NCI-H524 treated with DMSO at 0.1 percent for 48 hours (cell line): Measurements from ENCODE around the gene ZSWIM1.
"Not testable (repeated sequence)": the region's sequence is repeated elsewhere in the genome, so short reads cannot be mapped to it uniquely, and the experiment has no call there.

ENCODE experiments used
- DNase-seq: peaks from one replicate; lab custom pipeline; 2025; lab: John Stamatoyannopoulos, UW

The ZSWIM1 gene

DNA sequence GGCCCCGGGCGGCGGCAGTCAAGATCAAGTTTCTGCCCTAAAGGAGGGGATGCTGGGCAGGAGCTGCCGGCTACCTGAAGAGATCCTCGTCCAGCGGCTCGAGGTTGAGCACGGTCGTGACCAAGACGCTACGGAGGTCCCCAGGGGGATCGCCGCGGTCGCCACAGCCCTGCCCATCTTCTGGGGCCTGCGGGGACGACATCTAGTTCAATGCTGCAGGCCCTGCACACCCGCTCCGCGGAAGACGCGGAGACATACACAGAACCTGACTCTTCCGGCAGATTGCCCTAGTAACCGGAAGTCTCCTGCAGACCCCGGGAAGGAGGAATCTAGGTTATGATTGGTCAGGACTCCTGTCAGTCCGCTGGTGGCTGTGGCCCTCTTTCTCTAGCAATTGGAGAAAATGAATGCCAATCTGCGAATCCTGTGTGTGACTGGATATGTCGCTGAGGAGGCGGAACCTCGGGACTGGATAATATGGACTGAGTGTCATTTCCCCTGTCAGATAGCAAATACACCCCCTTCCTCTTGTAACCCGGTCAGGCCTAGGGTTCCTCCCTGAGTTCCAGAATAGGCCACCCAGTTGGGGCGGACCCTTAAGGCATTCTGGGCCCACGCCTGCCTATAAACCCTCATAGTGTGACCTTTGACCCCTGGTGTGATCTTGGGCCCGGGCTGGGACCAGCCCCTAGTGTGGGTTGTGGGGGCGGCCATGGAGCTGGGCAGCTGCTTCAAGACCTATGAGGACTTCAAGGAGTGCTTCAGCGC, 23.7 kb upstream of the ZSWIM1 start, which contains the start of the genes ACOT8 and ZSWIM3:
ACOT8 (minus strand) TSS at position 279 of the 768 bp plus-strand sequence; CDS start at position 202, 77 bp downstream.
ZSWIM3 (plus strand) TSS at position 501 of the 768 bp plus-strand sequence; CDS start at position 713, 212 bp downstream.
- peak; percentile 96 for DNase-seq

DNA sequence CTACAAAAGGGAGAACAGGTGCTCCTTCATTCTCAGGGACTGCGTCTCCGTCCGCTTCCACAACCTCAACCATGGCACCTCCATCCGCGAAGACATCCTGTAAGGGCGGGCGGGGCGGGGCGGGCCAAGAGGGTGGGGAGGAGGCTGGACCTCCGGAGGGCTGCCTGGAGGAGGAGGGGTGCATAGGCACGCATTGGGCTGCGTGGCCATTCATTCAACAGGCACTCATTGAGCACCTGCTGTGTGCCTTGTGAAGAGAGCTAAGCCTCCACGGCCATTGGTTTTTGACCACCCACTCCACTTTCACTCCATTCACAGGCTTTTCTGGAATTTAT, 23.2 kb upstream of the ZSWIM1 start:
- DNase-seq: no peak

DNA sequence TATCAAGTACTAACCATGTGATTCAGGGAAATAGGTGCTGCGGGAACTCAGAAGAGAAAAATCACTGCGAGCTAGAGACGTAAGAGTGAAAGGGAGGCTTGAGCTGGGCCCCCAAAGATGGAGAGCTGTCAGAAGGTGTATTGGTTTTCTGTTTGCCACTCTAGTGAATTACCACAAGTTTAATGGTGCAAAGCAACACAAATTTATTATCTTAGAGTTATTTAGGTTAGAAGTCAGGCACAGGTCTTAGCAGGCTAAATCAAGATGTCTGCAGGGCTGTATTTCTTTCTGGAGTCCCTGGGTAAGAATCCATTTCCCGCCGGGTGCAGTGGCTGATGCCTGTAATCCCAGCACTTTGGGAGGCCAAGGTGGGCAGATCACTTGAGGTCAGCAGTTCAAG, 21.1 kb upstream of the ZSWIM1 start:
- no peak for DNase-seq

DNA sequence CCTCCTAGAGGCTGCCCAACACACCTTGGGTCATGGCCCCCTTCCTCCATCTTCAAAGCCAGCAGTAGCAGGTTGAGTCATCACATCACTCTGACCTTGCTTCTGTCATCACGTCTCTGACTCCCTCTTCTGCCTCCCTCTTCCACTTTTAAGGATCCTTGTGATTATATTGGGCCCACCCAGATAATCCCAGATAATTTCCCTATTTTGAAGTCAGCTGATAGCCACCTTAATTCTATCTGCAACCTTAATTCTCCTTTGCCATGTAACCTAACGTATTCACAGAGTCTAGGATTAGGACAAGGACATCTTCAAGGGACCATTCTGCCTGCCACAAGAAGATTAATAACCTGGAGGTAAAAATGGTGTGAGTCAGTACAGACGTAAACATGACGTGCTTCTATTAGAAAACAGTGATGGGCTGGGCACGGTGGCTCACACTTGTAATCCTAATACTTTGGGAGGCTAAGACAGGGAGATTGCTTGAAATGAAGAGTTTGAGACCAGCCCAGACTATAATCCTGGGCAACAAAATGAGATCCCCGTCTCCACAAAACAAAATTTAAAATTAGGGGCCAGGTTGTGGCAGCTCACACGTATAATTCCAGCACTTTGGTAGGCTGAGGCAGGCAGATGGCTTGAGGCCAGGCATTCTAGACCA, 20.3 kb upstream of the ZSWIM1 start:
- no peak for DNase-seq

DNA sequence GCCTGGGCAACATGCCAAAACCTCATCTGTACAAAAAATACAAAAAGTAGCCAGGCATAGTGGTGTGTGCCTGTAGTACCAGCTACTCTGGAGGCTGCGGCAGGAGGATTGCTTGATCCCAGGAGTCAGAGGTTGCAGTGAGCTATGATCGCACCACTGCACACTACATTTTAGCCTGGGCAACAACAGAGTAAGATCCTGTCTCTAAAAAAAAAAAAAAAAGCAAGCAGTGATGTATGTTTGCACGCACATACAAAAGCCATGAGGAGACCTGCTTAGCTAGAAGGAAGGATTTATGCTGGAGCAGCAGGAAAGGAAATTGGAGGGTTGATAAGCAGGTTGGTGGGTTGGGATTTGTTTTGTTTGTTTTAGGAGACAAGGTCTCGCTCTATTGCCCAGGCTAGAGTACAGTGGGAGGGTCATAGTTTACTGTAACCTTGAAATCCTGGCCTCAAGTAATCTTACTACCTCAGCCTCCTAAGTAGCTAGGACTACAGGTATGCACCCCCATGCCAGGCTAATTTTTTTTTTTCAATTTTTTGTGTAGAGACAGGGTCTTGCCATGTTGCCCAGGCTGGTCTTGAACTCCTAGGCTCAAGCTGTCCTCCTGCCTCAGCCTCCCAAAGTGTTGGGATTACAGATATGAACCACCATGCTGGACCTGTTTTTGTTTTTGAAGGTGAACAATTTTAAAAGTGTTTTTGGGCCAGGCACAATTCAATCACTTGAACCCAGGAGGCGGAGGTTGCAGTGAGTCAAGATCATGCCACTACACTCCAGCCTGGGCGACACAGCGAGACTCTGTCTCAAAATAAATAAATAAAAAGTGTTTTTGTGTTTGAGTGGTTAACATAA, 19.6 kb upstream of the ZSWIM1 start:
- no peak for DNase-seq

DNA sequence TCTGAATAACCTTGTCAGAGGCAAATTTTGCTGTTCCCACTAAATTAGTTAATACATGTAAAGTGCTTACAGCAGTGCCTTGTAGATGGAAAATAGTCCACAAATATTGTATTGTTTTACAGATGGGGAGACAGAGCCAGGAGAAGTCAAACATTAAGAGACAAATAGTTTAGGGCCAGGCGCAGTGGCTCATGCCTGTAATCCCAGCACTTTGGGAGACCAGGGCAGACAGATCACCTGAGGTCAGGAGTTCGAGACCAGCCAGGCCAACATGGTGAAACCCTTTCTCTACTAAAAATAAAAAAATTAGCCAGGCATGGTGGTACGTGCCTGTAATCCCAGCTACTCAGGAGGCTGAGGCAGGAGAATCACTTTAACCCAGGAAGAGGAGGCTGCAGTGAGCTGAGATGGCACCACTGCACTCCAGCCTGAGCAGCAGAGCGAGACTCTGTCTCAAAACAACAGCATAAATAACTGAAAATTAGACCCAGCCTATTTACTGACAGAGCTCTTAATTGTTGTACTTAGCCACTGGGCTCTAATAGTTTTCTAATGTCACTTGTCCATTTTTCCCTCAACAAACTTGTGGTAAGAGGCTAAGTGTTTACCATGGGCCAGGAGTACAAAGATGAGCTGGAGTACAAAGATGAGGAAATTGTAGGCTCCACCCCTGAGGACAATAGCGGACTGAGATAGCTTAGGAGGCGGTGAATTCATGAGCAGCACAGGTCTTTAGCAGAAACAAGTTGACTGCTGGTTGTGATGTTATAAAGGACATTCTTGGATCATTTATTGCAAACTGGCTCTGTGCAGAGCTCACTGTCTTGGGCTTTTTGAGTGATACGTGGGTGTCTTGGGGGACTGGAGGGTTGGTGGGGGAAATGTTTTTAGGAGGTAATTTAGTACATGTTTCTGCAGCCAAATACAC, 17.2 kb upstream of the ZSWIM1 start:
- no peak for DNase-seq

DNA sequence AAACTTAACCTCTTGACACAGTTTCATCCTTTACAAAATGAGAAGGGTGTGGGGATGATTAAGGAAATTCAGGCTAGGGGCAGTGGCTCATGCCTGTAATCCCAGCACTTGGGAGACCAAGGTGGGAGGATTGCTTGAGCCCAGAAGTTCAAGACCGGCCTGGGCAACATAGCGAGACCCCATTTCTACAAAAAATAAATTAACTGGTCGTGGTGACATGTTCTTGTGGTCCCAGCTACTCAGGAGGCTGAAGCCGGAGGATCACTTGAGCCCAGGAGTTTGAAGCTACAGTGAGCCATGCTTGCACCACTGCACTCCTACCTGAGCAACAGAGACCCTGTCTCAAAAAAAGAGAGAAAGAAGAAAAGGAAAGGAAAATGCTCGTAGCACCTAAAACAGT, 14.6 kb upstream of the ZSWIM1 start:
- no peak for DNase-seq

DNA sequence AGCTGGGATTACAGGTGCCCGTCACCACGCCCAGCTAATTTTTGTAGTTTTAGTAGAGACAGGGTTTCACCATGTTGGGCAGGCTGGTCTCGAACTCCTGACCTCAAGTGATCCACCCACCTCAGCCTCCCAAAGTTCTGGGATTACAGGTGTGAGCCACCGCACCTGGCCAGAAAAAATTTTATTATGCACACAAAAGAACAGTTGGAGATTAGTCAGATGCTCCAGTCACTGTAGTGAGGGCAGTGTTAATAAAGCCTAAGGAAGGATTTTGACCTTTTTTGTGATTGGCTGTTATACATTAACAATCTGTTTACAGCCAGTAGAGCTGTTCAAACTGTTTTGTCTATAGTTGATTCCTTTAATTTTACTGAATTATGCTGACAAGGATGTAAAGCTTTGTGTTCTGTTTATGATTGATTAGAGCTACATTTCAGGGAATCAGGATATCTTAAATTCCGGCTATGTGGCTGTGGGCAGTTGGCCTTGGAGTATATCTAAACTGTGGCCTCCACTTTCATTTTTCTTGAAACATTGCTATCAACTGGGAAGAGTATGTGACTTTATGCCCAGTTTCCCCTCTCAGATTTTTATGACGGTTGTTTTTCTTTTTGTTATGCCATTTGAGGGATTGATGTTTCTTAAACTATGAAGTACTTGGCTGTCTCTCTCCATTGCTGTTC, 13.8 kb upstream of the ZSWIM1 start:
- DNase-seq: no peak

DNA sequence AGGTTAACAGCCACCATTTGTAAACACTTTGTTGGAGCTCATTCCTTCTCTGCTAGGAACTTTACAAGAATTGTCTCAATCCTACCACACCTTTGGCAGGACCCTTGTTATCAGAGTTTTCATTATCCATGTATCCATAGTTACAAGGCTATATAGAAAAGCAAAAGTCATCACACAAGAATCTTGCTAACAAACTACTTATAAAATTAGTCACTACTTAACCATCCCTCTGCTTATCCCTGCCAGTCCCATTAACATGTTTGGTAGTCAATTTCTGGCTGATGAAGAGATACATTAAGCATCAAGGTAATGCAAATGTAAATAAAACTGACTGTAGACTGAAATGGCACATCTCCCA, 13.2 kb upstream of the ZSWIM1 start:
- DNase-seq: no peak

DNA sequence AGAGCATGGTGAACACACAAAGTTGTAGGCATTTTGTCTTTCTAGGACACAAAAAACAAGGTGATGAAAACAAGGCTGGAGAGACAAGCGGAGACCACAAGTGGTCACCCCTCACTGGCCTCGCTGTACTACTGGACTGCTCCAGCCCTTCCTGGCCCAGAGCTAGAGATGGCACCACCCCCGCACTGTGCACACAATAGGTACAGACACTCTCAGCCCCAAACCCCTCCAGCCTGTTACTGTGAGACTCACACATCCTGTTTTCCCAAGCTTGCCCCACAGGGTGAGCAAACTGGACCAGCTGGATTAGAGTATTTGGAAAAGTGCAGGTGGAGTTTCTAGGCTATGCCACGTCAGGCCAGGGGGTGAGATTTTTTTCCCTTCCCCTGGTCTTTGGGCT, 8.4 kb upstream of the ZSWIM1 start:
- no peak for DNase-seq

DNA sequence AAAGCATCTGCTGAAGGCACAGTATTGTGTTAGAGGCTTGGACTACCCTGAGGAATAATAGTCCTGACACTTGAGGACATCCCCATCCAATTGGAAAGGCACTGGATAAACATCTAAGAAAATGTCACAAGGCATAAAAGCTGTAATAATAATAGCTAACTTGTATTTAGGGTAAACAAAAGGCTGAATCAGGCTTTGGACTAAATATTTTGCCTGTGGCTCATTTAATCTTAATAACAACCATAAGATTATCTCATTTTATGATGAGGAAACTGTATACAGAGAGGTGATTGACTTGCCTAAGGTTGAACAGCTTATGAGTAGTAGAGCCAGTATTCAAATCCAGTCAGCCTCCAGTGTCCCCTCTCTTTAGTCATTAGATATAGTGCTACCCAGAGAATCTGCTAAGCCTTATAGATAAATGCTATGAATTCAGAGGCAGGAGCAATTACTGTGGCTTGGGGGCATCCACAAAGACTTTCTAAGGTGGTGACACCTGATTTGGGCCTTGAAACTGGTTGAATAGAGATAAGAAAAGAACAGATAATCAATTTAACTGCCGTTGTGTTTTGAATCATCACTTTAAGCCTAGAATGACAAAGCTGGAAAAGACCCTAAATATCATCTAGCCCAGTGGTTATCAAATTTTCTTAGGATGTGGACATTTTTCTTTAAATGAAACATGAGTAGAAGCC, 7.5 kb upstream of the ZSWIM1 start:
- no peak for DNase-seq

DNA sequence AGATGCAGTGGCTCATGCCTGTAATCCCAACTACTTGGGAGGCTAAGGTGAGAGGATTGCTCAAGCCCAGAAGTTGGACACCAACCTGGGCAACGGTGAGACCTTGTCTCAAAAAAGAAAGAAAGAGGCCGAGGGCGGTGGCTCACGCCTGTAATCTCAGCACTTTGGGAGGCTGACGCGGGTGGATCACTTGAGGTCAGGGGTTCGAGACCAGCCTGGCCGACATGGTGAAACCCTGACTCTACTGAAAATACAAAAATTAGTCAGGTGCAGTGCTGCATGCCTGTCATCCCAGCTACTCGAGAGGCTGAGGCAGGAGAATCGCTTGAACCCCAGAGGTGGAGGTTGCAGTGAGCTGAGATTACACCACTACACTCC, 6.9 kb upstream of the ZSWIM1 start:
- not testable (repeated sequence) for DNase-seq

DNA sequence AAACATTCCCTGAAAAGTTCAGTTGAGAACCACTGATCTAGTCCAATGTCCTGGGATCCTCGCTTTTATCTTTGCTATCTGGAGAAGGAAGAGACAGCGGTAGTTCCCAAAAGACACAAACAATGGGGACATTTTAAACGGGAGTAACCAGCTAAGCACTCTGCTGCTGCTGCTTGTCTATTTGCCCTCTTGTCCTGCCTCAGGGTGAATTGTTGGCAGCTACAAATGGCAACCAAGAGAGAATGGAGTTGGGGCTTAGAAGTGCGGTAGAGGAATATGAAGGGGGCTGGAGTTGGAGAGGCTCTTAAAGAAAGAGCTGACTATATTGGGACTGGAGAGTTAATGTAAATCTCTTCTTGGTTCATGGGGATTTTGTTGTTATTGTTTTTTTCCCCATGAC, 6.5 kb upstream of the ZSWIM1 start:
- DNase-seq: no peak

DNA sequence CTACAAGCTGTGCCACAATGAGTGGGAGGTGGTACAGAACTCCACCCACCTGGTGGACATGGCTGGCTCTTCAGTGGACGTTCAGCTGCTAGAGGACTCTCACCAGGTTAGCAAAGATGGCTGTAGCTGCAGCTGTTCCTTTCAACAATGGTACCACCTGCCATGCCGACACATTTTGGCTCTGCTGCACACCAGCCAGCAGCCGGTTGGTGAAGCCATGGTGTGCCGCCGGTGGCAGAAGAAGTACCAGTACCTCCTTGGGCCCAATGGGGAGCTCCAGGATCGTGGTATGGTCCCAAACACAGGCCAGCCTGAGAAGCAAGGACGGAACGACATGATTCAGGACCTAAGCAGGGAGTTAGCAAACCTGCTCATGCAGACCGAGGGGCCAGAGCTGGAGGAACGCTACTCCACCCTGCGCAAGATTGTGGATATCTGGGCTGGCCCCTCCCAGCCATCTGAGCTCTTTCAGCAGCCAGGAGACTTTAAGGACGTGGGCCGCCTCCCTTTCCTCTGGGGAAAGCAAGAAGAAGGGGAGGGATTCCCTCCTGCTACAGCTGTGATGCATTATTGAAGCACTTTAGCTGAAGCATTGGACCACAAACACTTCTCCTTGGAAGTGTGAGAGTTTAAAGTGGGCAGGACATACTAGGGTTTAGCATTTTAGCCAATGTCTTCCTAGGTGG, 2.8 kb upstream of the ZSWIM1 start:
- DNase-seq: no peak

DNA sequence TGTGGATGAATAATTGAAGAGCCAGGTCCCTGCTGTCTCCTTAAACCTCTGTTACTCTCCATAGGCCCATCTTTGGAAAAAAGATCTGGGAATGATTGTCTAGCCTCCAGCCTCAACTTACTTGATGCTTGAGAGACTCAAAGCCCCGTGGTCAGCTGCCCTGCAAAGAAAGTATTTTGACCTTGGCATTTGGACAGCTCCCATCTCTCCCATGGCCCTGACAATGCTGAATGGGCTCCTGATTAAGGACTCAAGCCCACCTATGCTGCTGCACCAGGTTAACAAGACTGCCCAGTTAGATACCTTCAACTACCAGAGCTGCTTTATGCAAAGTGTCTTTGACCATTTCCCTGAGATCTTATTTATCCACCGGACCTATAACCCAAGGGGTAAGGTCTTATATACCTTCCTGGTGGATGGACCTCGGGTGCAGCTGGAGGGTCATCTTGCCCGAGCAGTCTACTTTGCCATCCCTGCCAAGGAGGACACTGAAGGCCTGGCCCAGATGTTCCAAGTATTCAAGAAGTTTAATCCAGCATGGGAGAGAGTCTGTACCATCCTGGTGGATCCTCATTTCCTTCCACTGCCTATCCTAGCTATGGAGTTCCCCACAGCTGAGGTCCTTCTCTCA, 1.6 kb downstream of the ZSWIM1 start:
- DNase-seq: no peak

DNA sequence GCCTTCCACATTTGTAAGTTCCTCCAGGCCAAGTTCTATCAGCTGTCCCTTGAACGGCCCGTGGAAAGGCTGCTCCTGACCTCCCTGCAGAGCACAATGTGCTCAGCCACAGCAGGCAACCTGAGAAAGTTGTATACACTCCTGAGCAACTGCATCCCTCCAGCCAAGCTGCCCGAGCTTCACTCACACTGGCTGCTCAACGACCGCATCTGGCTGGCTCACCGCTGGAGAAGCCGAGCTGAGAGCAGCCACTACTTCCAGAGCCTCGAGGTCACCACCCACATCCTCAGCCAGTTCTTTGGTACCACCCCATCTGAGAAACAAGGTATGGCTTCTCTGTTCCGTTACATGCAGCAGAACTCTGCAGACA, 2.1 kb downstream of the ZSWIM1 start:
- no peak for DNase-seq

DNA sequence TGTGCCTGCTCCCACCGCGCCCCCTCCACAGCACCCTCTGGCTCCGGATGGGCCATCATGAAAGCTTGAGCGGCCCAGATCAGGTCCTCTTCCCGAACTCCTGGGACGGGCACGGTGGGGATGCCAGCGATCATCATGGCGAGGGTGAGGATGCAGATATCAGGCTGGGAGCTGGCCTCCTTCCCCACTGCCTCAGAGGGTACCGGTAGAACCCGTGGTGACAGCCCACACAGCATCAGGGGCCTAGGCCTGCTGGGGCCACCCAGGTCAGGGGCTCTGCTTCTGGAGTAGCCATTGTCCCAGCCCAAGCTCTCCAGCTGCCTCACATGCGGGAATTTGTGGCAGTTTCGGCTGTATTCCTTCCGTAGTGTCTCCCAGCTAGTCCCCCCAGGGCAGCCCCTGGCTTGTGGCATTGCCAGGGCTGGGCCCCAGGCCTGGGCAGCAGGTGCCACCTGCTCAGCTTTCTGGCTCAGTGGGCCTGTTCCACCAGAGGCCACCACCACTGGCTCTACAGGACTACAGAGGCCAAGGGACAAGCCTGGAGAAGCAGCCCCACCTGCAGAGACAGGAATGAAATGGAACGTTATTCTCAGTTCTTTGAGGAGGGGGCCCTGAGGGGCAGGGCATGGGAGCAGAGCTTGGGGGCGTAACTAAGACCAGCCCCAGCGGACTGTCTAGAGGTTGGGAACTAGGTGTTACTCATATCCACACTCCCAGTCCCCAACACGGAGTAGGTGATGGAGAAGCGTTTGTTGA, 5.7 kb downstream of the ZSWIM1 start:
- no peak for DNase-seq

DNA sequence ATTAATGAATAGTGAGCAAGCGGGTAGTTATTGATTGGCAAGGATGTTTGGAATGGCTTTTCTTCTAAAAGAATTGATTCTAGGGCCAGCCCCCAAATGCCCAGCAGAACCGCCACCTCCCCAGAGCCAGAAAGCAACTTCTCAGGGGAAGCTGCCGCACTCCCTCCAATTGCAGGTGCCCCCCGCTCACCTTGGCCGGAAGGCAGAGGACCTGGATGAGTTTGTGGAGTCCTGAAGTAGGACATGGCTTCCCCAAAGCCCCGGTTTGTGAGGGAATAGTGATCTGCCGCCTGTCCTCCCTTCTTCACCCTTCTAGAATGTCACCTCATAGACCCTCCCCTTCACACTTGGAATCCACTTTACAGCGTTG, 6.3 kb downstream of the ZSWIM1 start, which contains the start of gene SPATA25:
SPATA25 (minus strand) TSS at position 277 of the 370 bp plus-strand sequence; CDS start at position 245, 32 bp downstream.
- DNase-seq: no peak

DNA sequence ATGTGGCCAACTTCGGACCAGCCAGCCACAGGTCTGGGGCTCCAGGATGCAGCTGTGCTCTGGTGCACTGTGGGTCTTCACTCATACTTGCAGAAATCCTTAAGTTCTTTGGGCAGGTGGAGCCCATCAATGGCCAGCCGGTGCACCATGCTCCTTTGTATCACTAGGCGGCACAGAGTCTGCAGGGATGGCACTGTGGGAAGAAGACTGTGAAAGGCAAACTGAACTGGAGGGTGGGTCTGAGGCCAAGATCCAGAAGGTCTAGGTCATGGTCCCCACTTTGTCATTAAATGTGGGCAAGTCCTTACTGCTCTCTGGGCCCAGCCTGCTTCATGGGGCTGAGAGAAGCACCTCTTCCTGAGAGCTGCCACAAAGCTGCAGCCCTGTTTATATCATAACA, 7.7 kb downstream of the ZSWIM1 start:
- no peak for DNase-seq
